ENCODE data around the gene NPPA. TPM values are rescaled to one million over a fixed set of nuclear protein-coding genes. Genes with fewer than 3 reads are reported as not detected.

Gene NPPA
- total RNA-seq, 1 donor from 2014 or later, result not detected

GRCh38 chr1:11878081-11878890, 30.7 kb upstream of the NPPA start:
- no peak for DNase-seq (ENCODE audit: low read depth, low spot score)
- no peak overlapping the region for H3K27ac Mint-ChIP-seq (ENCODE audit: unreplicated experiment)
- H3K4me3 Mint-ChIP-seq, result no peak overlapping the region
- no peaks in the 10 kb centered on the region for H3K9me3 Mint-ChIP-seq
- no peak for TF ChIP-seq CTCF (conservative IDR thresholded peaks at IDR 0.05)
- no peaks in the 10 kb centered on the region for H3K36me3 Mint-ChIP-seq (ENCODE audit: low read depth)
- H3K27me3 Mint-ChIP-seq (ENCODE audit: low read depth), result peaks cover 2% of the 10 kb centered on the region
- H3K4me1 Mint-ChIP-seq, result peaks cover 16% of the 10 kb centered on the region

GRCh38 chr1:11877074-11877473, 29.5 kb upstream of the NPPA start:
- H3K27ac Mint-ChIP-seq (ENCODE audit: unreplicated experiment), result peak overlapping the region; percentile 93
- no peaks in the 10 kb centered on the region for H3K36me3 Mint-ChIP-seq (ENCODE audit: low read depth)
- peaks cover 9% of the 10 kb centered on the region for H3K27me3 Mint-ChIP-seq (ENCODE audit: low read depth)
- H3K4me1 Mint-ChIP-seq, result peaks cover 13% of the 10 kb centered on the region
- no peak for TF ChIP-seq CTCF (conservative IDR thresholded peaks at IDR 0.05)
- no peak overlapping the region for H3K4me3 Mint-ChIP-seq
- no peak for DNase-seq (ENCODE audit: low read depth, low spot score)
- H3K9me3 Mint-ChIP-seq, result no peaks in the 10 kb centered on the region

- Mint-ChIP-seq H3K4me3 (no peak overlapping the region), H3K27me3 (ENCODE audit: low read depth) (peaks cover 24% of the 10 kb centered on the region), H3K4me1 (no peaks in the 10 kb centered on the region), H3K27ac (ENCODE audit: unreplicated experiment) (no peak overlapping the region), H3K36me3 (ENCODE audit: low read depth) (no peaks in the 10 kb centered on the region), H3K9me3 (no peaks in the 10 kb centered on the region)
- DNase-seq (ENCODE audit: low read depth, low spot score), result no peak
- TF ChIP-seq CTCF (conservative IDR thresholded peaks at IDR 0.05), result no peak
Observed at GRCh38 chr1:11875094-11875493, 27.5 kb upstream of the NPPA start.

GRCh38 chr1:11874624-11875023, 27.0 kb upstream of the NPPA start:
- Mint-ChIP-seq H3K9me3 (no peaks in the 10 kb centered on the region), H3K4me1 (no peaks in the 10 kb centered on the region), H3K27ac (ENCODE audit: unreplicated experiment) (no peak overlapping the region), H3K4me3 (no peak overlapping the region), H3K27me3 (ENCODE audit: low read depth) (peaks cover 27% of the 10 kb centered on the region), H3K36me3 (ENCODE audit: low read depth) (no peaks in the 10 kb centered on the region)
- no peak for DNase-seq (ENCODE audit: low read depth, low spot score)
- TF ChIP-seq CTCF (conservative IDR thresholded peaks at IDR 0.05), result no peak

GRCh38 chr1:11874258-11874562, 26.6 kb upstream of the NPPA start:
- no peaks in the 10 kb centered on the region for H3K4me1 Mint-ChIP-seq
- no peak for DNase-seq (ENCODE audit: low read depth, low spot score)
- no peak for TF ChIP-seq CTCF (conservative IDR thresholded peaks at IDR 0.05)
- H3K4me3 Mint-ChIP-seq, result no peak overlapping the region
- H3K27ac Mint-ChIP-seq (ENCODE audit: unreplicated experiment), result no peak overlapping the region
- H3K27me3 Mint-ChIP-seq (ENCODE audit: low read depth), result peaks cover 30% of the 10 kb centered on the region
- H3K36me3 Mint-ChIP-seq (ENCODE audit: low read depth), result no peaks in the 10 kb centered on the region
- H3K9me3 Mint-ChIP-seq, result no peaks in the 10 kb centered on the region
